CD4-positive, alpha-beta T cell treated with Interleukin-12 subunit alpha and Interleukin-12 subunit beta, for 1 hour (primary cell): ENCODE results near the gene CXCL14.

Experiments used
- DNase-seq: peaks from one replicate; pipeline ENCODE4 v3.0.0-alpha.2; 2020

The CXCL14 gene

DNA sequence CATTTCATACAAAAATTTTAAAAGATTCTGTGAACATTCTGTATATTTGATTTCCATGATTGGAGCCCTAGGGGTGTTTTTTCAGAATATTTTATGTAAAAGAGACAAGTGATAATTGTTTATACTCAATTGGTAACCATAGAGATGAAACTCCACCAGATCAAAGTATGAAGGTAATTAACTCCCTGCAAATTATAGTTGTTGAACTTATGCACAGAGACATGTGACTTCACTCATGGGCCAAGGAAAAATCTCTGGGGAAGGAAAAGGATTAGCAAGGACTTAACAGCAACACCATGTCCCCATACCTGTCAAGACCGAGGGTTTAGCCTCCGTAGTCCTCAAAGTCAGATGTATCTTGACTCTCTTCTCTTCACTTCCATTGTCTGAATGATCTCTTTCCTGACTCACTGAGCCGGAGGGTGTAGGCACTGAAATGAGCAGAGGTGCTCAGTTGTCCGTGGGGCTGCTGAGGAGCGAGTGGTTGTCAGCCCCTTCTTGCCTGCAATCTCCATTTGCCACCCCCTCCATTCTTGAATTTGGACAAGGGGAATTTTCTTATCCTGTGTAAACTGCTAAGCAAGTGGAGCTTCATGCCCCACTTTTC lies 17.5 kb upstream of the CXCL14 start:
- no peak for DNase-seq

DNA sequence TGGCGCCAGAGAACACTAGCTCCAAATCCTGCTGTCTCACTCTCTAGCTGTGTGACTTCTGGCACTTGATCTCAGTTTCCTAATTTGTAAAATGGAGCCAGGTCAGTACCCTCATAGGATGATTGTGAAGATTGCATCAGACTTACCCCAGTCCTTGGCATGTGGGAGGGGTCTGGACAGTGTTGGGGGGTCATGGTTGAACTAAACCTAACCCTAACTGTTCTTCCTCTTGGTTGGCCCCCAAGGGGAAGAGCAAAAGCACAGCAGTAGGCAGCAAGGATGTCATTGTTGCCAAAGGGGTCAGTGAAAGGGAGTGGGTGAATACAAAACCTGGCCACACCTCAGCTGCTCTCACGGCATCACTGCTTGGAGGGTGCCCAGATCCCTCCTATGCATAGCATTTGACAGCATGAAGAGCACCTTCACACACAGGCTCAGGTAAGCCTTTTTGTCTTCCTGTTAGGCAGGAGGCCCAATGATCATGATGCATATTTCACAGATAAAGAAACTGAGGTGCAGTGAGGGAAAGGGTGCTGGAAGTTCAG lies 15.7 kb upstream of the CXCL14 start:
- no peak for DNase-seq

DNA sequence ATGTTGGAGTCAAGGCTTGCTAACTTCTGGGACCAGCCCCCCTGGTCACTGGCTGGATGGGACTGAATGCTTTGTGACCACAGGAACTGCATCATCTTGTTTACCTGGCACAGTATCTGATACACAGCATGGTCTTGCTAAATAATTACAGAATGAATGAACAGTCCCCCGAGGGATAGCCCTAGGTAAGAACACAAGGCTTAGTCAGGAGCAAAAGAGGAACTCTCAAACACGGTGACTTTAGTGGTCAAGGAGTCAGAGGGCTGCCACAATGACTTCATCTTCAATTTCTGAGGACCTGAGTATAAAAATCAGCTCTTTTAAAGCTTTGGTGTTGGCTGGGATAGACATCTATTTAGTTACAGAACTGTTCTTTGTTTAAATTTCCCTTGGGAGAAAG lies 15.1 kb upstream of the CXCL14 start:
- DNase-seq: no peak

DNA sequence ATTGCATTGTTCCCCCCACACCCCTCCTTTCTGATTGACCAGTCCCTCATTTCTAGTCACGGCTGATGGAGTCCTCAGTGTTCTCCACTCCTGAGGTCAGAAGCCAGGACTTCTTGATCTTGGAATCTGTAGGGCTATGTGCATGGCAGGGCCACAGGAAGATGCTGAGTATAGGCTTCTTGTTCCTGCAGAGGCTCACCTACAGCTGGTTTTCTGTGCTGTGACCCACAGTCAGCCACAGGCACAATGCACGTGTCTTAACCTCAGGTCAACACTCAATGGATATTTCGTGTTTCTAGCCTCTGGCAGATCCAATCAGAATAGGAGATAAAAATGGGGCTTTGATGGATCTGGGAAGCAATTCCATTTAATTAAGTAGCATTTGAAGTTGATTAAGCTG lies 14.3 kb upstream of the CXCL14 start:
- DNase-seq: no peak

- DNase-seq: no peak
These were observed 13.7 kb upstream of the CXCL14 start for GRCh38 chr5:135592312-135593045.

- no peak for DNase-seq
These were observed 12.5 kb upstream of the CXCL14 start for GRCh38 chr5:135591277-135591676.

DNA sequence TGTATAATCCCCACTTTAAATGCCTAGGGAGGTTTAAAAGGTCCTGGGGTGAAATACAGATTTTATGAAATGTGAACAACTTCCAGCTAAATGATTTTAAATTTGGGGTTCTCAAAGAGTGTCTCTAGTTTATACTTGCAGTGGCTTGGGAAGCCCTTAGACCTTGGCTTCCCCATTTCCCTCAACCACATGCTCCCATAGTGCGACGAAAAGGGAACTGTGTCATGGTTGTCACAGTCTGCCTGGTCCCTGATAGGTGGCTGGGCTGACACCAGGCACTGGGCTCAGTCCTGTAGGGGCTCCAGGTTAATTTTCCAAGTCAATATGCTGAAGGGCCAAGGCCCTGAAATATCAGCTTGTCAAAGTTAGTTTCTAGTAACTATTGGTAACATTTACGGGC lies 10.4 kb upstream of the CXCL14 start:
- DNase-seq: no peak

- DNase-seq: no peak
These were observed 9.2 kb upstream of the CXCL14 start for GRCh38 chr5:135587721-135588663.

GRCh38 chr5:135584918-135585317 lies 6.1 kb upstream of the CXCL14 start:
- no peak for DNase-seq

GRCh38 chr5:135584276-135584675 lies 5.5 kb upstream of the CXCL14 start:
- DNase-seq: no peak

- DNase-seq: no peak
These were observed 3.4 kb upstream of the CXCL14 start for GRCh38 chr5:135582099-135582781.

- no peak for DNase-seq
These were observed 496 bp downstream of the CXCL14 start for GRCh38 chr5:135578305-135578684.

- DNase-seq: no peak
These were observed 1.4 kb downstream of the CXCL14 start for GRCh38 chr5:135577421-135577820.

GRCh38 chr5:135576075-135576599 lies 2.7 kb downstream of the CXCL14 start:
- DNase-seq: no peak

GRCh38 chr5:135574493-135574892 lies 4.3 kb downstream of the CXCL14 start:
- DNase-seq: no peak

- DNase-seq: no peak
These were observed 6.9 kb downstream of the CXCL14 start for GRCh38 chr5:135571902-135572301.

DNA sequence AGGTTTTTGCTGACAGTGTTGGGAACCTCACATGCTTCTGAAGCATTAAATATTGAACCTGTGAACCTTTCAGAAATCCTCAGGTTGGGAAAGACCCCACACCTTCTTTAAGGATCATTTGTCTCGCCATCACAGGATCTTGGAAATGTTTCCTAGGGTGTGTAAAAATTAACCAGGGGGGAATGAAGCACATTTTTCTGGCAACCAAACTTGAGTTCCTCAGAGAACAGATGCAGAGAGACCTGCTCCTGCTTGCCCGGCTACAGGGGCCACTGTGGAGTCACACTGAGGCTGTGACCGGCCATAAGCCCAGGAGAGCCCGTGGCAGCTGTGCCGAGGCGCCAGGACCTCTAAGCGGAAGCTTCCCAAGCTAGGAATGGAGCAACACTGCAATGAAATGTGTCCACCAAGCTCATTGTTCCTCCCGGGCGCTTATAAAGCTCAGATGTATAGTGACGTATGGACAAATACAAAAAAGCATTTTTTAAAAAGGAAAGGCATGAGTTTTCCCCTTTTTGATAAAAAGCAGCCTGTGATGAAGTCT lies 7.7 kb downstream of the CXCL14 start:
- no peak for DNase-seq

DNA sequence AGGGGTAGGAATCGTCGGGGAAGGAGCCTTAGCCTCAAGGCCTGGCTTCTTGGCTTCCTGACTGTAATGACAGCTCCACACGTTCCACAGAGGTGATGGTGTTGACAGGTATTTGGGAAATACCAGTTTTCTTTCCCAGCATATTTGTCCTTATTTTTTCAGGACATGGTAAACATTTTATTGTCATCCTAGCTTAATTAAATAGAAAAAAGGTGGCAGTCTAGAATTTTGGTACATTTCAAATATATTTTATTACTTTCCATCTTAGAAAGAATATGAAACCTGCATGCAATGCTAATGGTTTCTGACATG lies 8.4 kb downstream of the CXCL14 start:
- DNase-seq: no peak

GRCh38 chr5:135569755-135570452 lies 8.9 kb downstream of the CXCL14 start:
- DNase-seq: no peak

DNA sequence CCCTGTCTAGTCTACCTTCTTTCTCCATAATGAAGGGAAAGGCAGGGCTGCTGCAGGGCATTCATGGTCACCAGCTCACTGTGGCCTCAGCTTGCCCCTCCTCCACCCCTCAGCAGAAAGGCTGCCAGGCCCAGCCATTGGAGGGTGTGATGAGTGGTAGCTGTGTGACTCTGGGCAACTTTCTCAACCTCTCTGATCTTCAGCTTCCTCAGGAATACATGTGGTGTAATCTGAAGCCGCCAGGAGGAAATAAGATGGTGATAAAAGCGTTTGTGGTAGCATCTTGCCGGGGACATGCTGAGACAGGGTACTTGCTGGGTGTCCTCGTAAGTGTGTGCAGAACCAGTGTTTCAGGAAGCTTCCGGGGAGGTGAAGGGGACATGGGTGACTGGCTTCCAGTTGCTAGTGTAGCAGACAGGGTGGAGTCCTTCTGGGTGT lies 9.8 kb downstream of the CXCL14 start:
- DNase-seq: no peak

DNA sequence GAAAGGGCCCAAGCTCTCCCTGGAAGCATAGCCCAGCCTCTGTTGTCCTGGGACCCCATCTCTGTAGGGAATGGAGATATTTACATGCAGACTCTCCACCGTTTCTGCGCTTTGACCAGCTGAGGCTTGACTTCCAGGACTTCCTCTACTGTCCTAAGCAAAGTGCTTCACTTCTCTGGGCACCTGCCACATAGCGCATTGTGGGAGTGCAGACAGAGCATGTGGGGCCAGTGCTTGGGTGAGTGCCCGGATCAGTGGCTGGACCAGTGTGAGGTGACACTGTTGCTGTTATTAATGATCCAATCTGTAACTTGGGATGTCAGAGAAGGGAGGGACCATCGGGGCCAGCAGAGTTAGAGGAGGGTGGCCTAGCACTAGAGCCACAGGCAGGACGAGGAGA lies 10.5 kb downstream of the CXCL14 start:
- DNase-seq: no peak

DNA sequence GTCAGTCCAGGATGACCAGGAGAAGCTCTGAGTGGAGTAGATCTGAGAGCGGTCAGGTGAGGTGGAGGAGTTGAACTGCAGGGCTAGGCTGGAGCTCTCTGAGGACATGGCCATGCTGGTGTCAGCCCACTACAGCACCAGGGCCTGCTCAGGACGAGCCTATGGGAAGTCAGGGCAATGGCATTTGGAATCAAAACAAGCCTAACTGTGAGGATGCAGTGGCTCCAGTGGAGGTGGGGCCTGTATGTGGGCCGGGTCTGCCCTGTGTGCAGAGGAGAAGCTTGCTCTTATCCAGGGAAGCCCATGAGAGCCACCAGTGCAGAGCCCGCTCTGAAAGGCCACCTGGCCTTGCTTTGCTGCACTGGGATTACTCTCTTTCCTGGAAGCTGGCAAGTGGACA lies 11.1 kb downstream of the CXCL14 start:
- no peak for DNase-seq
